Fibroblast of lung (primary cell): ENCODE measurements around the gene HTR3D.

Experiments used
- CTCF ChIP-seq, 2 donors: IDR thresholded peaks in 1 of 2; conservative IDR thresholded peaks in 1 of 2; 1 replicate in 1 of 2; 2 replicates in 1 of 2; pipeline ENCODE4 v1.5.1; 2011 to 2012; ENCODE audit warnings: low read length in 2 of 2, control low read depth in 1 of 2, inconsistent platforms in 1 of 2, low read depth in 1 of 2, mild to moderate bottlenecking in 1 of 2
- EZH2 ChIP-seq: IDR thresholded peaks from 2 replicates; pipeline ENCODE4 v1.5.1; 2012; ENCODE audit warnings: low read length, control low read depth, mild to moderate bottlenecking; ENCODE audit errors: missing control alignments

- TF ChIP-seq CTCF (conservative IDR thresholded peaks at IDR 0.05 in 1 of 2, IDR thresholded peaks at IDR 0.05 in 1 of 2; ENCODE audit: low read depth in 1 of 2, low read length in 2 of 2) (no peak), EZH2 (no peak)
Measured at GRCh38 chr3:183984749-183985729, 46.5 kb upstream of the HTR3D start.
